ENCODE measurements around the gene KRTAP10-2. TPM values are rescaled to one million over a fixed set of nuclear protein-coding genes. Genes with fewer than 3 reads are reported as not detected.
"Not testable (repeated sequence)": the region's sequence is repeated elsewhere in the genome, so short reads cannot be mapped to it uniquely, and the experiment has no call there.

The KRTAP10-2 gene
- total and polyA plus RNA-seq, 2 of the 4 experiments (the other 2 are of a cell fraction) = not detected

DNA sequence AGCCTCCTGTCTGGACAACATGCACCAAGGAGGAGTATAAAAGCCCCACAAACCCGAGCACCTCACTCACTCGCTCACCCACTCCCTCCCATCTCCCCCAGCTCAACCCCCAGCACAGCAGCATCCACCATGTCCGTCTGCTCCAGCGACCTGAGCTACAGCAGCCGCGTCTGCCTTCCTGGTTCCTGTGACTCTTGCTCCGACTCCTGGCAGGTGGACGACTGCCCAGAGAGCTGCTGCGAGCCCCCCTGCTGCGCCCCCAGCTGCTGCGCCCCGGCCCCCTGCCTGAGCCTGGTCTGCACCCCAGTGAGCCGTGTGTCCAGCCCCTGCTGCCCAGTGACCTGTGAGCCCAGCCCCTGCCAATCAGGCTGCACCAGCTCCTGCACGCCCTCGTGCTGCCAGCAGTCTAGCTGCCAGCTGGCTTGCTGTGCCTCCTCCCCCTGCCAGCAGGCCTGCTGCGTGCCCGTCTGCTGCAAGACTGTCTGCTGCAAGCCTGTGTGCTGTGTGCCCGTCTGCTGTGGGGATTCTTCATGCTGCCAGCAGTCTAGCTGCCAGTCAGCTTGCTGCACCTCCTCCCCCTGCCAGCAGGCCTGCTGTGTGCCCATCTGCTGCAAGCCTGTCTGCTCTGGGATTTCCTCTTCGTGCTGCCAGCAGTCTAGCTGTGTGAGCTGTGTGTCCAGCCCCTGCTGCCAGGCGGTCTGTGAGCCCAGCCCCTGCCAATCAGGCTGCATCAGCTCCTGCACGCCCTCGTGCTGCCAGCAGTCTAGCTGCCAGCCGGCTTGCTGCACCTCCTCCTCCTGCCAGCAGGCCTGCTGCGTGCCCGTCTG, 22.5 kb upstream of the KRTAP10-2 start, which contains the start of gene KRTAP10-4:
KRTAP10-4 (plus strand) TSS at position 100 of the 827 bp plus-strand sequence; CDS start at position 130, 30 bp downstream.
- H3K9ac ChIP-seq (ENCODE audit: low read depth, low read length); BruUV-seq (replicated peaks); H2AK5ac ChIP-seq (ENCODE audit: low read depth, low read length); H2AFZ ChIP-seq (replicated peaks; ENCODE audit: low read length, poor library complexity); H3K9me1 ChIP-seq (ENCODE audit: insufficient read depth, low read length); POLR2A ChIA-PET (ENCODE audit: unreplicated experiment); H3K27ac ChIP-seq (ENCODE audit: insufficient read depth, low read length); H4K5ac ChIP-seq (ENCODE audit: low read depth, low read length); H3K4me1 ChIP-seq (ENCODE audit: control insufficient read depth, insufficient read depth, low read length); H3K9me3 ChIP-seq (ENCODE audit: control insufficient read depth, insufficient read depth, low read length); dilution Hi-C loops (cut with HindIII; ENCODE audit: low sequenced_read_pairs, unreplicated experiment); H4K8ac ChIP-seq (ENCODE audit: low read depth in 2 of 2, low read length in 2 of 2); H2AK9ac ChIP-seq (replicated peaks; ENCODE audit: low read depth, low read length, poor library complexity); DNase-seq; H2BK20ac ChIP-seq (ENCODE audit: low read depth, low read length); intact Hi-C loops (cut with micrococcal nuclease); H3K23ac ChIP-seq (ENCODE audit: low read depth, low read length); H3K14ac ChIP-seq (replicated peaks; ENCODE audit: low read depth, low read length); H4K20me1 ChIP-seq (ENCODE audit: insufficient read depth, low read length); H3K4me3 ChIP-seq (ENCODE audit: insufficient read depth, low read depth, low read length); H3K79me1 ChIP-seq (ENCODE audit: low read depth in 1 of 2, low read length in 2 of 2); H3K4me2 ChIP-seq (ENCODE audit: low read depth, low read length); H2BK15ac ChIP-seq (ENCODE audit: low read depth, low read length); H3K18ac ChIP-seq (ENCODE audit: low read depth, low read length); H3K4ac ChIP-seq (ENCODE audit: low read depth, low read length); H3K56ac ChIP-seq (ENCODE audit: extremely low read depth, insufficient read depth, low read length); CTCF ChIA-PET; H4K91ac ChIP-seq (ENCODE audit: insufficient read depth, low read depth, low read length); H3K36me3 ChIP-seq (ENCODE audit: control insufficient read depth, insufficient read depth, low read length); H2BK120ac ChIP-seq (ENCODE audit: low read depth, low read length); H2BK5ac ChIP-seq (ENCODE audit: low read depth, low read length, poor library complexity, severe bottlenecking); H3K27me3 ChIP-seq (ENCODE audit: control insufficient read depth, insufficient read depth, low read length); ATAC-seq (ENCODE audit: low read depth); in situ Hi-C loops (cut with MboI; ENCODE audit: low sequenced_read_pairs): not testable (repeated sequence)
- 56% methylated on average over 3 of the region's 25 CpGs; no CpG with 5 or more reads in 1 of the 2 experiments for WGBS, 2 experiments (ENCODE audit: extremely low coverage in 2 of 2, insufficient read length in 1 of 2)

All from IMR-90 (cell line).